Left lobe of liver (tissue), 2 donors: ENCODE data around the gene SBNO2. TPM values are rescaled to one million over a fixed set of nuclear protein-coding genes. Genes with fewer than 3 reads are reported as not detected.
A peak's percentile ranks its signal among the peaks of the same experiment; 100 is the strongest.

Experiments used
- ATAC-seq: fragments of 200-7000 bp; cut with Tn5 transposase; one replicate; pipeline ENCODE4 v1.9.1; 2020; ENCODE audit warnings: mild to moderate bottlenecking, moderate library complexity
- DNase-seq: peaks from one replicate; pipeline ENCODE4 v3.0.0-alpha.2; 2020; ENCODE audit warnings: low spot score
- total RNA-seq: library from RNA; stranded (reverse); gene quantifications from one replicate; pipeline ENCODE4 v1.2.1, GENCODE V29; 2021
- donor health status: DM: no; HTN: no; CAD: no; lungs with moderate emphysema.
- donor health status: DM: no; HTN: yes; CAD: no.

The SBNO2 gene
- total RNA-seq, 1 donor from 2014 or later, result 22.6 TPM

DNA sequence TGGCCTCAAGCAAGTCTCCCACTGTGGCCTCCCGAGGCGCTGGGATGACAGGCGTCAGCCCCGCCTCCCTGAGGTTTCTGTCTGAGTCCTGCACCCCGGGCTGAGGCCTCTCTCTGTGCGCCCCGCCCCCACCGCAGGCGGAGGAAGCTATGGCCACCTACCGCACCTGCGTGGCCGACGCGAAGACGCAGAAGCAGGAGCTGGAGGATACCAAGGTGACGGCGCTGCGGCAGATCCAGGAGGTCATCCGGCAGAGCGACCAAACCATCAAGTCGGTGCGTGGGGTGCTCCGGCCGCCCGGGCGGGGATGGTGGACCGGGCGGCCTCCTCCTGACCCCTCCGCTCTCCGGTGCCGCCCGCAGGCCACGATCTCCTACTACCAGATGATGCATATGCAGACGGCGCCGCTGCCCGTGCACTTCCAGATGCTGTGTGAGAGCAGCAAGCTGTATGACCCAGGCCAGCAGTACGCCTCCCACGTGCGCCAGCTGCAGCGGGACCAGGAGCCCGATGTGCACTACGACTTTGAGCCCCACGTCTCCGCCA is 94.4 kb downstream of the SBNO2 start:
- no peak for ATAC-seq
- DNase-seq, result no peak

DNA sequence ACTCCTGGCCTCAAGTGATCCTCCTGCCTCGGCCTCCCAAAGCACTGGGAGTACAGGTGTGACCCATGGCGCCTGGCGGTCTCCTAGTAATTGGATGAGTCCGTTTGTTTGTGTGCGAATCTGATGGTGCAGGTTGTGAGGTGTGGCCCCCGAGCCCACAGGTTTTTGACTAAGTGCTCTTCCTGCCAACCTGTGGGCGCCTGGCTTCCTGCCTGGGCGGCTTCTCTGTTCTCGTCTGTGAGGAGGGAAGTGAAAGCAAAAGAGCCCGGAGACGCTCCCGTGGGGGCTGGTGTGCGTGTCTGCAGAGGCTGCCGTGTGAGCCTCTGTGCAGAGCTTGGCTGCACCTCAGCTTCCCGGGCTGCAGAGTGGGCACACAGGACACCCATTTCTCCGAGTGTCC is 97.1 kb downstream of the SBNO2 start:
- DNase-seq (no peak), ATAC-seq (peak; percentile 45)

DNA sequence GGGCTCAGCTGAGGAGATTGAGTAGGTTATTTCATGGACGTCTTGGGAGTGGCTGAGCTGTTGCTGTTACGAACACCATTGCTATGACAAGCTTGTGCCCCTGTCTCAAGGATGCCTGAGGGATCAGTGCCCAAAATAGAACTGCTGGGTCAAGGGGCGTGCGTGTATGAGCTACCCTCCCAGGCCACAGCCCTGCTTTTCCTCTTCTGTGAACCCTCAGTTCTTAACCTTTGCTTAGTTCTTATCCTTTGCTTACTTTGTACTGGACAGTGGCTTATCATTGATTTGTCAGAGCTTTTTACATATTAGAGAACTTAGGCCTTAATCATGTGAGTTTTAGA is 98.1 kb downstream of the SBNO2 start:
- no peak for ATAC-seq
- DNase-seq, result no peak

DNA sequence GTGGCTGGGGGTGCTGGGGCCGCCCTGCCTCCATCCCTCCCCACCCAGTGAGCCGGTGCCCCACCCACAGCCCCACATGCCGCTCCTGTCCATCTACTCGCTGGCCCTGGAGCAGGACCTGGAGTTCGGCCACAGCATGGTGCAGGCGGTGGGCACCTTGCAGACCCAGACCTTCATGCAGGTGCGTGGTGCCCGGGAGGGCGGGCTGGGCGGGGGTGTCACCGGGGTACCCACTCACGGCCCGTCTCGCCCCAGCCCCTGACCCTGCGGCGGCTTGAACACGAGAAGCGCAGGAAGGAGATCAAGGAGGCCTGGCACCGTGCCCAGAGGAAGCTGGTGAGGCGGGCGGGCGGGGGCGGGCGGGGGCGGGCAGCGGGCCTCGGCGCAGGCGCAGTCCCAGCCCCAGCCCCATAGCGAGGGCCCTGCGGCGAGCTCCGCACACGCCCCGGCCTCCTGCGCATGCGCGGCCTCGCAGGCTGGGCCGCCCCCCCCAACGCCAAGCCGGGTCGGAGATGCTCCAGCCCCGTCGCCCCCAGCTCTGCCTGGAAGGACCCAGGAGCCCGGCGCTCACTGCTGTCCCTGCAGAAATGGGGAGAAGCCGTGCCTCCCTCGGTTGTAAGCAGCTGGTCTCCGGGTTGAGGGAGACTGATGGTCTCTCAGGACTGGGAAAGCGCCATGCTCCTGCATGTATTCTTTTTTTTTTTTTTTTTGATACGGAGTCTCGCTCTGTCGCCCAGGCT is 99.4 kb downstream of the SBNO2 start:
- ATAC-seq, result peak; percentile 40

DNA sequence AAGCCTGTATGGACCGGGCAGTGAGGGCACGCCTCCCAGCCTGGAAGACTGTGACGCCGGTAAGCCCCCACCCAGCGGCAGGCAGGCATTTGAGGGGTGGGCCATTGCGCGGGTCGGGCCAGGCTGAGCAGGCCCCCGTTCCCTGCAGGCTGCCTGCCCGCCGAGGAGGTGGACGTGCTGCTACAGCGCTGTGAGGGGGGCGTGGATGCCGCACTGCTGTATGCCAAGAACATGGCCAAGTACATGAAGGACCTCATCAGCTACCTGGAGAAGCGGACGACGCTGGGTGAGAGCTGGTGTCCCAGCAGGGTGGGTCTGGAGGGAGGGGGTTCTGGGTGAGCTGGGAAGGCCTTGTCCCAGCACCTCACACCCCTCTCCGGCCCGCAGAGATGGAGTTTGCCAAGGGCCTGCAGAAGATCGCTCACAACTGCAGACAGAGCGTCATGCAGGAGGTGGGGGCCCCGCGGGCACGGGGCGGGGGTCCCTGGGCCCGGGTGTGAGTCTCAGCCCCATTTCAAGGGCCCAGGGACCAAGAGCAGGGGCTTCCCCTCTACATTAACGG is 100.0 kb downstream of the SBNO2 start:
- DNase-seq, result no peak
- no peak for ATAC-seq

More for the DNA sequence above, 99.4 kb downstream of the SBNO2 start:
- DNase-seq, result peak; percentile 76

DNA sequence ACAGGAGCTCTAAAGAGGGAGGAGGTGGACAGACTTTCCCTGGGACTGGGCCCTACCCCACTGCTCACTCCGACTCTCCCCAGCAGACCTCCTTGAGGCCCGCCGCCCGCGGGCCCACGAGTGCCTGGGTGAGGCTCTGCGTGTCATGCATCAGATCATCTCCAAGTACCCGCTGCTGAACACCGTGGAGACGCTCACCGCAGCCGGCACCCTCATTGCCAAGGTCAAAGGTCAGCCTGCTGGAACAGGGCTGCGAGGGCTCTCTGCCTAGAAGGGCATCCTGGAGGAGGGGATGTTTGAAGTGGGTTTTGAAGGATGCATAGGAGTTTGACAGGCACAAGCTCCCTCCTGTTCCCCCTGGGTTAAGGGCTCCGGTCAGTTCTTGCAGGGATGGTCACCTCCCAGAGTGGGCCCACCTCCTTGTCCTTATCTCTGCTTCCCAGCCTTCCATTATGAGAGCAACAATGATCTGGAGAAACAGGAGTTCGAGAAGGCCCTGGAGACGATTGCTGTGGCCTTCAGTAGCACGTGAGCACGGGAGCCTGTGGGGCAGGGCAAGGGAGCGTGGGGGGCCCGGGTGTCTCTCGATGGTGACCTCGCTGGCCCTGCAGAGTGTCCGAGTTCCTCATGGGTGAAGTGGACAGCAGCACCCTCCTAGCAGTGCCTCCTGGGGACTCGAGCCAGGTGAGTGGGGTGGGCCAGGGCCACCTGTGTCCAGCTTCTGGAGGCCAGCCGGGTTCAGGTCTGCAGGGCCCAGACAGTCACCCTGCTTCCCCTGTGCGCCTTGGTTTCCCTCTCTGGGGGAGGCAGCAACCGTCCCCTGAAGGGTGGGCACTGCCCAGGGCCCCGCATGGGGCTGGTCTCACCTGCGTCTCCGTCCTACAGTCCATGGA is 100.8 kb downstream of the SBNO2 start:
- ATAC-seq, result no peak

DNA sequence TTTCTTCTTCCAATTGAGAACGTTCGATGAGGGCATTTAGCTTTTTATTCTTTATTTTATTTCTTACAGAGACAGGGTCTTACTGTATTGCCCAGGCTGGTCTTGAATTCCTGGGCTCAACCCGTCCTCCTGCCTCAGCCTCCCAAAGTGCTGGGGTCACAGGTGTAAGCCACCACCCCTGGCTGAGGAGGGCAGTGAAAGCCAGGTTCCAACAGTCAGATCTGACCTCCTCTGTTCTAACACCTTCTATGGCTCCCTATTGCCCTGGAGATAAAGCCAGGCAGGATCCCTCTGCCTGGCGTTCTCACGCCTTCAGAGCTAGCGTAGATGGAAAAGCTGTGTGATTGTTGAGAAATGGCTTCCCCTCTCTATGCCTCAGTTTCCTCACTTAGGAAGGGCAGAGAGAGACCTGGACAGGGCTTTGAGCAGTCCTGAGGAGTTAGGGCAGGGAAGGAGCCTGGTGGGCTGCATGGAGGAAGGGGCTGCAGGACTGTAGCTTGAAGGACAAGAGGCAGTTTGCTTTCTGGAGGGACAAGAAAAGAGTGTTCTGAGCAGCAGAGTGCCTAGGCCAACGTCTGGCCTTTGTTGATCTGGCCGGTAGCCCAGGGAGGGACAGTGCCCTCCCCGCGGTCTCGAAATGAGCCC is 101.6 kb downstream of the SBNO2 start:
- DNase-seq (no peak), ATAC-seq (no peak)

More for the DNA sequence above, 100.8 kb downstream of the SBNO2 start:
- no peak for DNase-seq

DNA sequence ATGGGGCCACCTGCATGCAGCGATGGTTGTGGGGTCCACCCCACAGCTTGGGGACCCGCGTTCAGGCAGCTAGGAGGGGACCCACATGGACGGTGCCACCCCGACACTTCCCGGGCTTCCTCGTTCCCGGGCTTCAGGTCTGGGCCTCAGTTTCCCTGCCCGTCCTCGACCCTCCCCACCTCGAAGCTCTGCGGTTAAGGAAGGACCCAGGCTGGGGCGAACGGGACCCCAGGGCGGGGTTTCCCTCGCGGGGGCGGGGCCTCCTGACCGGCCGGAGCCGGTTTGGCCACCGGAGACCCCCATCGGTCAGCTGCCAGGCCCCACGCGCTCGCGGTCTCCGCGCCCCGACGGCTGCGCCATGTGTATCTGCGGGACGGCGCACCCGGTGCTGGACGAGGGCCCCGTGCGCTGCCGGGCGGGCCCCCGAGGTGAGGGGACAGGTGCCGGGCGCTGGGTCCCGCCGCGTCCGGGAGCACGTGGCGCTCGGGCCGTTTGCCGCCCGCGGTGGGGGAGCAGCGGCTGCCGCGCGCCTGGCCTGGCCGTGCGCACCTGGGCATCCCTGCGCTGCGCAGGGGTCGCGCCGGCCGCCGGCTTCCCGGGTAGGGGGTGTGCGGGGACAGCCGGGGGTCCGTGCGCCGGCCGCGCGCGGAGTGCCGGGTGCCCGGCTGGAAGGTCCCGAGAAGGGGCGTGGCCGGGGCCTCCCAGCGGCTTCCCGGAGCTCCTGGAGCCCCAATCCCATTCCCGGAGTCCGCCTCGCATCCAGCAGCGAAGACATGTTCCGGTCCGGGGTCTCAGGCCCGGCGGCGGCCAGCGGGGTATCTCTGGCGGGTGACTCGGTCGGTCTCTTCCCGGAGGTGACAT is 102.9 kb downstream of the SBNO2 start:
- ATAC-seq (no peak), DNase-seq (no peak)

DNA sequence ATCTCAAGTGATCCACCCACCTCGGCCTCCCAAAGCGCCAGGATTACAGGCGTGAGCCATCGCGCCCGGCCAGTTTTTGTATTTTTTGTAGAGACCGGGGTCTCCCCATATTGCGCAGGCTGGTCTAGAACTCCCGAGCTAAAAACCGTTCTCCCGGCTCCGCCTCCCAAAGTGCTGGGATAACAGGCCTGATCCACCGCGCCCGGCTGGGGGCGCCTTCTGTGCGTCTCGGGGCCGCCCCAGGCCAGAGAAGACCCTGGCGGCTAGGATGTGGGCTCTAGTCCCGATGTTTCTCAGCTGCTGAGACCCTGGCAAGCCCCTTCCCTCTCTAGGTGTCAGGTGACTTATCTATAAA is 103.5 kb downstream of the SBNO2 start:
- DNase-seq (no peak), ATAC-seq (no peak)

DNA sequence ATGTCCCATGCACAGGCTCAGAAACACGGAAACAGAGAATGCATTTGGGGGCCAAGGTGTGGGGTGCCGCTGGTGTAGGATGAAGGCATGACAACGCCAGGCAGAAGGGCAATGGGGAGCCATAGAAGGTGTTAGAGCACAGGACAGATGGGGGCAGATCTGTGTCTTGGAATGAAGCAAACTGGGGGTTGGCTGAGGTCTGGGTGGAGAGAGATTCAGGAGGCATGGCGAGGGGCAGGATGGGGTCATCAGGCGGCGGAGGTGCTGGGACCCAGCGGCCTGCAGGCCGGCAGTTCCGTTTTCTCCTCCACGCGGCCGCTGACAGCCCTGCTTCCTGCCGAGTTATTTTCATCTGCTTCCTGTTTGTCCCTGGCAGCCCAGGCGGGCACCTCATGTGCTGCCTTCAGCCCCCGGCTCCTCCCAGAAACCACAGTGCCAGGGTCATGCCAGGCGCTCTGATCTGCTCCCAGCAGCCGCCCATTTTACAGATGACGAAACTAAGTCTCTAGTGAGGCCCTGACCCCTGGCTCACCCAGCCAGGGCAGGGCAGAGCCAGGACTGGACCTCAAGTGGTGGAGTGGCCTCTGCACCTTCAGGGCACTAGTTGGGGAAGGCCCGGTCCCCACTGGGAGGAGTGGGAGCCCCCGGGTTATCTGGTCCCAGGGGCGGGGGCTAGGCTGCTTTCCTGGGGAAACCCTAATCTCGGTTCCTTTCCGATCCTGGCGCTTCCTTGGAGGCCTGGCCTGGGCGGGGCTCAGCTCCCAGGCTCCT is 104.9 kb downstream of the SBNO2 start:
- no peak for DNase-seq
- peak; percentile 18 for ATAC-seq

DNA sequence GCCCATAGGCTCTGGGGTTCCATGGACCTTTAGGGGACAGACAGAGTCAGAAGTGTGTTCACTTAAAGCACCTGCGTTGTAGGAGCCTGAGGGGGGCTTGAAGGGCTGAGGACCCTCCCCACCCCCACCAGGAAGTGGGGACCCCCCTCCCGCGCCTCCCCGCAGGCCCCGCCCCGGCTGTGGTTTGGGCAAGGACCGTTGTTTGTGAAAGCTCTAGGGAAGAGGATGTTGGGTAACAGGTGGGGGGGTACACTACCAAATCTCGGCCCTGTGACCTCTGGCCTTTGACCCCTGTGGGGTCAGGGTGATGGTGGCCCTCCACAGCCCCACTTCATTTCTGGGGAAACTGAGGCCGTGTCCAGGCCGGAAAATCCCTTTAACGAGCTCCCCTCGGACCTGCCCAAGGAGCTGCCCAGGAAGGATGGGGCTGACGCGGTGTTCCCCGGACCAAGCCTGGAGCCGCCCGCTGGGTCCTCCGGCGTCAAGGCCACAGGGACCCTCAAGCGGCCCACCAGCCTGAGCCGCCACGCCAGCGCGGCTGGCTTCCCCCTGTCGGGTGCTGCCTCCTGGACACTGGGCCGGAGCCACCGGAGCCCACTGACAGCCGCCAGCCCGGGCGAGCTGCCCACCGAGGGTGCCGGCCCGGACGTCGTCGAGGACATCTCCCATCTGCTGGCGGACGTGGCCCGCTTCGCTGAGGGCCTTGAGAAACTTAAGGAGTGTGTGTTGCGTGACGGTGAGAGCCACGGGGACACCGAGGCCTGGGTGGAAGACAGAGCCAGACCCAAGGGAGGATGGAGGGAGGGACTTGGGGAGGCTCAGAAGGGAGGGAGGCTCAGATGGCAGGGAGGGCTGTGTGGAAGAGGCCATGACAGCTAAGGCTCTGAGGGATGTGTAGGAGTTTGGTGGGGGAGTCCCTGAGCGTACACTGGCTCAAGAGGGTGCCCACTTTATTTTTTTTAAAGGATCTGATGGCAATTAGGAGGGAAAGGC is 105.8 kb downstream of the SBNO2 start:
- ATAC-seq (no peak), DNase-seq (no peak)

DNA sequence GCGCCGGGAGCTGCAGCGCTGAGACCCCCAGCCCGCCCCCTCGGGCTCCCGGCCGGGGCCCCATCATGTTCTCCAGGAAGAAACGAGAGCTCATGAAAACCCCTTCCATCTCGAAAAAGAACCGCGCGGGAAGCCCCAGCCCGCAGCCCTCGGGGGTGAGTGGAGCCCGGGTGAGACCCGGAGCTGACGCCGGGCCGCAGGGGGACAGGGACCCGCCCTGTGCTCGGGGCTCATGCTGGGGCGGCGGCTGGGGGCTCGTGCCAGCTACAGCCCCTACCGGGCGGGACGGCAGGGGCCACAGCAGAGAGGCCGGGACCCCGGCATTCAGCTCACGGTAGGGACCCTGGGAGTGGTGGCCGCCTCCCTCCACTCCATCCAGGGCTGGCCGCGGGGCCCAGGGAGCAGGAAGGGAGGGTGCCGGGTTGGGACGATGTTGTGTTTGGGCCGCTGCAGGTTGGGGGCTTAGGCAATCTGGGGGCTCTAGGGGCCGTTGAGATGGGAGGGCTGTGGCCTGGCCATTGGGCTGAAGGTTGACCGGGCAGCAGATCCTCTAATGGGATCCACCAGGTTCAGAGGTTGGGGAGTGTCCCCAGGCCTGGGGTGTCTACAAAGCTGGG is 106.6 kb downstream of the SBNO2 start:
- DNase-seq (no peak), ATAC-seq (no peak)

DNA sequence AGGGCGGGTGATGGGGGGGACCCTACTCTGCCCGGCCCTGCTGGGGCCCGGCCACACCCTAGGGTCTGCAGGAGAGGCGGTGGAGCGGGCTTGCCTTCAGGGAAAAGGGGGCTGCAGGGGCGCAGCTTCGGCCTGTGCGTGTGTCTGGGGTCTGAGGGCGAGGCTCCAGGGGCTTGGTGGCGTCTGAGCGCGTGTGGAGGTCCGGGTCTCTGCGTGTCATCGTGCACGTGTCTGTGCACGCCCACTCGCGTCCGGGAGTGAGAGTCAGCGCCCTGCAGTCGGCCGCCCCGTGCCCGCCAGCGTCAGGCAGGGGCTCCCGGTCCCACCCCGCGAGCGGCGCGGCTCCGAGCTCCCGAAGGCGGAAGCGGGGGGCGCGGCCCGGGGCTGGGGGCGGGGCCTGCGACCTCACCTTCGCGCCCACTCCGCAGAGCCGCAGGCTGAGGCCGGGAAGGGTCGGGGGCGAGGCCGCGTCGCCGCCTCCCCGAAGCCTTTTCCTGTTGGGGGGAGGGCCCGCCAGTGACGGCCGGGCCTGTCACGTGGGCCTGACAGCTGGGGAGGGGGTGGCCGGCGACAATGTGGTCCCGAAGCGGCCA is 107.2 kb downstream of the SBNO2 start, which contains the start of gene ARHGAP45:
TSS of gene ARHGAP45 (plus strand) at position 420 of the 593 bp plus-strand sequence. CDS start 239 bp downstream, outside the sequence.
- ATAC-seq (peak; percentile 10), DNase-seq (no peak)

DNA sequence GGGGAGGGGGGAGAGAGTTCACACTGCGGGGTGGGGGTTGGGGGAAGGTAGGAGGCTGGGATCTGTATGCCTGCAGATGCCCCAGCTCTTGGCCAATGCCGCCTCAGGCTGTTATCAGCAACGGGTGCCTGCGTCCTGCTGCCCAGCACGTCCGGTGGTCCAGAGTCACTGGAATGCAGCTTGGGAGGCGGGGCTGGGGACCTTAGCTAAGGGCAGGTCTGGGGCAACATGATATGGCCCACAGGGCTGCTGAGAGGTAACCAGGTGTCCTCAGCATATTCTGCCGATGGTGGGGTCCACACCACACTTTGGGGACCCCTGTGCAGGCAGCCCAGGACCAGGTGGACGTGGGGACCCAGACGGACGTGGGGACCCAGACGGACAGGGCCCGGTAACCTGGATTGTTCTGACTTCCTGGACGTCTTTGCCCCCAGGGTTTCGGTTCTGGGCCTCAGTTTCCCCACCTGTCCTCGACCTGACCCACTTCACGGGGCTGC is 107.8 kb downstream of the SBNO2 start:
- no peak for ATAC-seq
- no peak for DNase-seq

DNA sequence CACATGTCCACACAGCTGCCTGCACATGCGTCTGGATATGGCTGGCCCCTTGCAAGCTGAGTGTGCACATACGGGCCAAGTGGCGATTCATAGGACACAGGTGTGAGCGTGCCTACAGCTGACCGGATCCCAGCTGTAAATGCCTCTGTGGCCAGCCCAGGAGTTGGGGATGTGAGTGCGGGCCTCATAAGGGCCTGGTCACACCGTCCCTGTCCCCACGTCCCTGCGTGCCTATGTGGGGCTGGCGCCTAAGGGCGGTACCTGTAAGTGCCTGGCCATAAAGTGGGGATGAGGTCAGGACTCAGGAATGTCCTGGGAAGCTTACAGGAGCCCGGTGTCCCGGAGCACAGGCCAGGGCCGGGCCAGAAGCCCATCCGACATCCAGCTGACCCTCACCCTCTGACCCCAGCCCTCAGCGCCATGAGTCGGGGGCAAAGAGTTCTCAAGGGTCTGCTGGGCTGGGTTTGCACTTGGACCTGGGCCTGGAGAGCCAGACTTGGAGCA is 108.4 kb downstream of the SBNO2 start:
- no peak for DNase-seq
- no peak for ATAC-seq

DNA sequence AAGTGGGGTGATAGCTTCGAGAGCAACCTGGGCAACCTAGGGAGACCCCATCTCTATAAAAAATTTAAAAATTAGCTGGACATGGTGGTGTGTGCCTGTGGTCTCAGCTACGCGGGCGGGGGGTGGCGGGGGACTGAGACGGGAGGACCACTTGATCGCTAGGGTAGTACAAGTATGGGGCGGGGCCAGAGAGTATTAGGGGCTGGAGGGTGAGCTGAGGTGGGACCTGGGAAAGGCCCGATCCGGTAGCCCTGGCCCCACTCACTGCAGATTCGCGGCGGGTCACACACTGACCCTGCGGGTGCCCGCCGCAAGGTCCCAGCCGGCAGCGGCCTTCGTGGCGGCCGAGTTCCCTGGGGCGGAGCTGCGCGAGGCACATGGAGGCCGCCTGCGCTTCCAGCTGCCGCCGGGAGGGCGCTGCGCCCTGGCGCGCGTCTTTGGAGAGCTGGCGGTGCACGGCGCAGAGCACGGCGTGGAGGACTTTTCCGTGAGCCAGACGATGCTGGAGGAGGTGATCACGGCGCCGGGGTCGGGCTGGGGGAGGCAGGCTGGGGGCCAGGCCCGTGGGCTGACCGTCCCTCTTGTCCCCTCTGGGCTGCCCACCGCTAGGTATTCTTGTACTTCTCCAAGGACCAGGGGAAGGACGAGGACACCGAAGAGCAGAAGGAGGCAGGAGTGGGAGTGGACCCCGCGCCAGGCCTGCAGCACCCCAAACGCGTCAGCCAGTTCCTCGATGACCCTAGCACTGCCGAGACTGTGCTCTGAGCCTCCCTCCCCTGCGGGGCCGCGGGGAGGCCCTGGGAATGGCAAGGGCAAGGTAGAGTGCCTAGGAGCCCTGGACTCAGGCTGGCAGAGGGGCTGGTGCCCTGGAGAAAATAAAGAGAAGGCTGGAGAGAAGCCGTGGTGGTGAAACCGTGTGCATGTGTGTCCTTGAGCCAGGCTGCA is 109.1 kb downstream of the SBNO2 start:
- peak; percentile 83 for ATAC-seq
- no peak for DNase-seq
